SK-N-SH treated with all-trans-retinoic acid at 6 μM for 48 hours (cell line): ENCODE results near the gene SLC18A2.

Experiments used
- ATAC-seq: fragments of 200-7000 bp; cut with Tn5 transposase; 3 replicates; pipeline ENCODE4 v1.9.1; 2020; ENCODE audit warnings: mild to moderate bottlenecking, moderate library complexity
- ARNTL ChIP-seq: fragments of 450-650 bp; formaldehyde crosslinking; IDR thresholded peaks from 2 replicates; pipeline ENCODE4 v1.5.0; 2020; ENCODE audit warnings: low read depth, mild to moderate bottlenecking, moderate library complexity, borderline replicate concordance
- BACH2 ChIP-seq: fragments of 250-450 bp; sonication (Bioruptor Pico); IDR thresholded peaks from 2 replicates; pipeline ENCODE4 v1.9.0; 2021; ENCODE audit warnings: mild to moderate bottlenecking, borderline replicate concordance
- CREB5 ChIP-seq: fragments of 250-450 bp; sonication (Bioruptor Pico); IDR thresholded peaks from 2 replicates; pipeline ENCODE4 v1.5.1; 2020; ENCODE audit warnings: low read depth, mild to moderate bottlenecking, moderate library complexity
- CSDC2 ChIP-seq: fragments of 250-450 bp; sonication (Bioruptor Pico); IDR thresholded peaks from 2 replicates; pipeline ENCODE4 v1.5.0; 2020; ENCODE audit warnings: mild to moderate bottlenecking, moderate library complexity
- CSRNP3 ChIP-seq: fragments of 250-450 bp; sonication (Bioruptor Pico); IDR thresholded peaks from 2 replicates; pipeline ENCODE4 v1.5.1; 2021; ENCODE audit warnings: mild to moderate bottlenecking, moderate library complexity
- ESRRG ChIP-seq: fragments of 250-450 bp; sonication (Bioruptor Pico); IDR thresholded peaks from 2 replicates; pipeline ENCODE4 v1.6.1; 2021; ENCODE audit warnings: mild to moderate bottlenecking
- GLIS3 ChIP-seq: fragments of 250-450 bp; sonication (Bioruptor Pico); IDR thresholded peaks from 2 replicates; pipeline ENCODE4 v1.5.0; 2020; ENCODE audit warnings: mild to moderate bottlenecking, moderate library complexity
- ISL1 ChIP-seq: fragments of 250-450 bp; sonication (Bioruptor Pico); IDR thresholded peaks from 2 replicates; pipeline ENCODE4 v2.1.2; 2022; ENCODE audit warnings: mild to moderate bottlenecking, moderate library complexity
- OSR1 ChIP-seq: fragments of 250-450 bp; sonication (Bioruptor Pico); IDR thresholded peaks from 2 replicates; pipeline ENCODE4 v1.8.0; 2022; ENCODE audit warnings: moderate library complexity, mild to moderate bottlenecking, inconsistent platforms
- PATZ1 ChIP-seq: fragments of 250-450 bp; sonication (Bioruptor Pico); IDR thresholded peaks from 2 replicates; pipeline ENCODE4 v1.8.0; 2020; ENCODE audit warnings: mild to moderate bottlenecking, moderate library complexity, borderline replicate concordance
- POU6F1 ChIP-seq: fragments of 250-450 bp; sonication (Bioruptor Pico); IDR thresholded peaks from 2 replicates; pipeline ENCODE4 v1.8.0; 2021; ENCODE audit warnings: low read depth, mild to moderate bottlenecking, moderate library complexity, borderline replicate concordance
- RARB ChIP-seq: fragments of 250-450 bp; sonication (Bioruptor Pico); IDR thresholded peaks from 2 replicates; pipeline ENCODE4 v1.8.0; 2021; ENCODE audit warnings: mild to moderate bottlenecking, moderate library complexity
- SNAI2 ChIP-seq: fragments of 250-450 bp; sonication (Bioruptor Pico); IDR thresholded peaks from 2 replicates; pipeline ENCODE4 v1.5.0; 2020; ENCODE audit warnings: mild to moderate bottlenecking, moderate library complexity
- TCF4 ChIP-seq: fragments of 250-450 bp; sonication (Bioruptor Pico); IDR thresholded peaks from 2 replicates; pipeline ENCODE4 v1.8.0; 2021; ENCODE audit warnings: mild to moderate bottlenecking, moderate library complexity, borderline replicate concordance
- TOX ChIP-seq: fragments of 250-450 bp; sonication (Bioruptor Pico); IDR thresholded peaks from 2 replicates; pipeline ENCODE4 v1.8.0; 2021; ENCODE audit warnings: mild to moderate bottlenecking, moderate library complexity, borderline replicate concordance
- TSHZ2 ChIP-seq: fragments of 250-450 bp; sonication (Bioruptor Pico); IDR thresholded peaks from 2 replicates; pipeline ENCODE4 v1.5.0; 2020; ENCODE audit warnings: mild to moderate bottlenecking, moderate library complexity
- ZC3H10 ChIP-seq: fragments of 250-450 bp; sonication (Bioruptor Pico); IDR thresholded peaks from 2 replicates; pipeline ENCODE4 v1.5.1; 2021; ENCODE audit warnings: mild to moderate bottlenecking, moderate library complexity
- ZFP3 ChIP-seq: fragments of 250-450 bp; sonication (Bioruptor Pico); IDR thresholded peaks from 2 replicates; pipeline ENCODE4 v1.5.0; 2020; ENCODE audit warnings: mild to moderate bottlenecking, moderate library complexity
- ZFP30 ChIP-seq: fragments of 450-650 bp; formaldehyde crosslinking; IDR thresholded peaks from 2 replicates; pipeline ENCODE4 v1.5.0; 2022; ENCODE audit warnings: mild to moderate bottlenecking, moderate library complexity
- ZNF565 ChIP-seq: fragments of 450-650 bp; formaldehyde crosslinking; conservative IDR thresholded peaks from 2 replicates; pipeline ENCODE4 v1.5.0; 2020; ENCODE audit warnings: low read depth, mild to moderate bottlenecking, moderate library complexity
- ZNF8 ChIP-seq: fragments of 450-650 bp; formaldehyde crosslinking; IDR thresholded peaks from 2 replicates; pipeline ENCODE4 v1.5.0; 2020; ENCODE audit warnings: mild to moderate bottlenecking, moderate library complexity

The SLC18A2 gene

GRCh38 chr10:117271427-117271826 lies 30.5 kb downstream of the SLC18A2 start:
- TF ChIP-seq SNAI2 (CRISPR knock-in tag) (no peak), ESRRG (CRISPR knock-in tag) (no peak), ZC3H10 (CRISPR knock-in tag) (no peak), ZNF565 (CRISPR knock-in tag) (no peak)
- peak; percentile 43 for ATAC-seq

- TF ChIP-seq ESRRG (CRISPR knock-in tag) (no peak), TSHZ2 (CRISPR knock-in tag) (no peak), POU6F1 (no peak), CSDC2 (CRISPR knock-in tag) (no peak), ISL1 (CRISPR knock-in tag) (no peak), ZFP3 (CRISPR knock-in tag) (no peak), TOX (CRISPR knock-in tag) (no peak), GLIS3 (no peak)
- peak; percentile 21; the same call in 1 of the 3 replicates for ATAC-seq
Observed at GRCh38 chr10:117272195-117273076, 31.5 kb downstream of the SLC18A2 start.

GRCh38 chr10:117273980-117274379 lies 33.1 kb downstream of the SLC18A2 start:
- no peak for TF ChIP-seq SNAI2 (CRISPR knock-in tag)
- no peak for TF ChIP-seq CREB5 (CRISPR knock-in tag)
- TF ChIP-seq BACH2 (CRISPR knock-in tag): no peak
- TF ChIP-seq ZNF8 (CRISPR knock-in tag): no peak
- TF ChIP-seq GLIS3: no peak
- TF ChIP-seq ZFP3 (CRISPR knock-in tag): no peak
- TF ChIP-seq TOX (CRISPR knock-in tag): no peak
- TF ChIP-seq CSRNP3 (CRISPR knock-in tag): no peak
- no peak for TF ChIP-seq POU6F1
- TF ChIP-seq RARB: no peak
- no peak for TF ChIP-seq OSR1 (CRISPR knock-in tag)
- no peak for TF ChIP-seq PATZ1 (CRISPR knock-in tag)
- no peak for TF ChIP-seq TSHZ2 (CRISPR knock-in tag)
- TF ChIP-seq ARNTL: no peak
- TF ChIP-seq ZFP30: no peak
- TF ChIP-seq CSDC2 (CRISPR knock-in tag): no peak
- TF ChIP-seq ZNF565 (CRISPR knock-in tag): no peak
- no peak for TF ChIP-seq ISL1 (CRISPR knock-in tag)
- TF ChIP-seq ZC3H10 (CRISPR knock-in tag): no peak
- TF ChIP-seq TCF4 (CRISPR knock-in tag): no peak
- no peak for ATAC-seq
